ENCODE data around the gene RAB44. TPM values are rescaled to one million over a fixed set of nuclear protein-coding genes. Genes with fewer than 3 reads are reported as not detected.

RAB44 gene
- total and polyA plus RNA-seq, 9 of the 15 experiments (the other 6 are each of a cell fraction or from before 2014, with no cell fraction given): not detected

GRCh38 chr6:36677059-36677749 lies 20.4 kb upstream of the RAB44 start:
- Histone ChIP-seq H2AFZ (ENCODE audit: low read depth, low read length) (no peak overlapping the region), H3K36me3 (ENCODE audit: control insufficient read depth, insufficient read depth, low read length) (no peaks in the 10 kb centered on the region), H3K9me3 (replicated peaks; ENCODE audit: control insufficient read depth, insufficient read depth, low read depth, low read length) (no peaks in the 10 kb centered on the region), H3K4me2 (ENCODE audit: insufficient read depth, low read length) (no peak overlapping the region), H3K27ac (ENCODE audit: extremely low read depth, low read depth, low read length) (no peak overlapping the region), H3K27me3 (ENCODE audit: control insufficient read depth in 2 of 2, insufficient read depth in 2 of 2, low read length in 2 of 2) (peaks cover 23 to 36% of the 10 kb centered on the region in 2 experiments), H3K4me1 (replicated peaks in 1 of 2; ENCODE audit: control insufficient read depth in 2 of 2, insufficient read depth in 2 of 2, low read length in 2 of 2) (peaks cover 27 to 29% of the 10 kb centered on the region in 2 experiments), H3K9me1 (ENCODE audit: control insufficient read depth, insufficient read depth, low read length) (no peaks in the 10 kb centered on the region), H4K20me1 (replicated peaks; ENCODE audit: control insufficient read depth, insufficient read depth, low read length) (no peaks in the 10 kb centered on the region), H3K4me3 (no peak overlapping the region), H3K79me2 (ENCODE audit: control insufficient read depth, insufficient read depth, low read length) (no peaks in the 10 kb centered on the region; the same call in 2 of the 3 replicates), H3K9ac (ENCODE audit: insufficient read depth in 1 of 2, low read depth in 2 of 2, low read length in 2 of 2) (0 out of 4 replicates have a peak overlapping the region, but pooled peaks of 1 of the 2 experiments have one; percentile 32)
- no peak for TF ChIP-seq GTF3C2 (IDR thresholded peaks at IDR 0.05; ENCODE audit: borderline replicate concordance, extremely low read depth, insufficient read length)
- TF ChIP-seq RAD51 (IDR thresholded peaks at IDR 0.05; ENCODE audit: borderline replicate concordance, low read depth): no peak
- no peak for TF ChIP-seq POLR2AphosphoS2 (IDR thresholded peaks at IDR 0.05; ENCODE audit: low read length)
- 0 out of 2 replicates have a peak, but pooled peaks have one; percentile 15 for TF ChIP-seq PKNOX1 (IDR thresholded peaks at IDR 0.05)
- no peak for TF ChIP-seq ATF3 (IDR thresholded peaks at IDR 0.05)
- no peak for TF ChIP-seq ATF3 (CRISPR knock-in tag; conservative IDR thresholded peaks at IDR 0.05)
- no peak for TF ChIP-seq HNRNPK (IDR thresholded peaks at IDR 0.05; ENCODE audit: low read depth, low read length, poor library complexity, severe bottlenecking)
- no peak for TF ChIP-seq TAL1 (IDR thresholded peaks at IDR 0.05)
- no peak for ATAC-seq
- WGBS (ENCODE audit: insufficient coverage, low coverage, missing lambda C conversion rate): 8% methylated on average over 7 of the region's 7 CpGs
- FAIRE-seq: no peak
- no TSS peak for BruUV-seq (replicated peaks)
- intact Hi-C loops (cut with micrococcal nuclease): loop anchor here (10.0 kb wide), 1 partner anchor 252 kb away; no protein-coding TSS in a partner anchor
- CTCF ChIA-PET (ENCODE audit: low intra/inter-chr PET ratio): interaction anchor here (0.6 kb wide), 1 partner anchor 45 kb away, joined by 7 read pairs; no protein-coding TSS in a partner anchor
- POLR2A ChIA-PET: interaction anchor here (0.7 to 3.3 kb wide), 3 partner anchors 23 to 69 kb away, joined by 3 to 16 read pairs (median 3); no protein-coding TSS in a partner anchor
- in situ Hi-C loops (cut with MboI): no loop called here
- DNase-seq (ENCODE audit: extremely low read depth in 1 of 4, low spot score in 3 of 4): no peak

All from K562 (cell line).